Transverse colon (tissue), 4 donors: ENCODE results near the gene ZDHHC5. TPM values are rescaled to one million over a fixed set of nuclear protein-coding genes. Genes with fewer than 3 reads are reported as not detected.
A peak's percentile ranks its signal among the peaks of the same experiment; 100 is the strongest.
"Not testable (repeated sequence)": the region's sequence is repeated elsewhere in the genome, so short reads cannot be mapped to it uniquely, and the experiment has no call there.

Experiments
- DNase-seq: peaks from one replicate; pipeline ENCODE4 v3.0.0-alpha.2; 2019
- H3K27ac ChIP-seq, 4 donors: fragments of 200-600 bp; sonication (generic); 2 replicates each; pipeline ENCODE4 v1.5.1; 2016 to 2018; ENCODE audit warnings: inconsistent platforms in 4 of 4
- H3K27me3 ChIP-seq: fragments of 200-600 bp; sonication (generic); 2 replicates; pipeline ENCODE4 v1.5.1; 2017; ENCODE audit warnings: inconsistent platforms
- H3K36me3 ChIP-seq, 4 donors: fragments of 200-600 bp; sonication (generic); 2 replicates each; pipeline ENCODE4 v1.5.1; 2017 to 2019; ENCODE audit warnings: inconsistent platforms in 4 of 4
- H3K4me1 ChIP-seq, 4 donors: fragments of 200-600 bp; sonication (generic); 2 replicates each; pipeline ENCODE4 v1.5.1; 2017 to 2020; ENCODE audit warnings: inconsistent platforms in 4 of 4
- H3K4me3 ChIP-seq, 4 donors: fragments of 200-600 bp; sonication (generic); 1 replicate in 1 of 4; 2 replicates in 3 of 4; pipeline versions ENCODE4 v1.5.1 to v1.6.1; 2017 to 2019; ENCODE audit warnings: inconsistent platforms in 4 of 4
- H3K9me3 ChIP-seq, 2 donors: fragments of 200-600 bp; sonication (generic); 2 replicates each; pipeline ENCODE4 v1.5.1; 2017 to 2019; ENCODE audit warnings: inconsistent platforms in 2 of 2
- CTCF ChIP-seq, 5 experiments: fragments of 200-600 bp in 3 of 5; fragments of 450-650 bp in 2 of 5; sonication (generic) in 3 of 5; IDR thresholded peaks; 1 replicate in 2 of 5; 2 replicates in 3 of 5; pipeline ENCODE4 v1.5.1; 2016 to 2017; ENCODE audit warnings: antibody characterized with exemption in 5 of 5, inconsistent platforms in 3 of 5, mild to moderate bottlenecking in 2 of 5, moderate library complexity in 1 of 5
- EP300 ChIP-seq: sonication (generic); formaldehyde crosslinking; IDR thresholded peaks from one replicate; pipeline ENCODE4 v1.6.1; 2017; ENCODE audit warnings: antibody characterized with exemption, low read depth
- POLR2A ChIP-seq: fragments of 450-650 bp; IDR thresholded peaks from one replicate; pipeline ENCODE4 v1.6.1; 2016; ENCODE audit warnings: antibody characterized with exemption, mild to moderate bottlenecking, moderate library complexity
- POLR2AphosphoS5 ChIP-seq, 3 donors: sonication (generic); formaldehyde crosslinking; IDR thresholded peaks; one replicate each; pipeline ENCODE4 v1.6.1; 2016; ENCODE audit warnings: antibody characterized with exemption in 3 of 3
- WGBS, 2 donors: methylation state at CpG; one replicate each; pipeline ENCODE4 v1.1.5; 2018; ENCODE audit warnings: low coverage in 1 of 2; 5-methylcytosine and 5-hydroxymethylcytosine counted together
- in situ Hi-C, 4 donors: fragments of 200-750 bp; cut with MboI; loops; one replicate each; pipeline versions ENCODE4 v1.15.0 to v1.15.1; 2017; ENCODE audit warnings: low sequenced_read_pairs in 3 of 4, low pct_ligation_motif_present in 1 of 4, low pct_unique_long_range_greater_than_20kb in 1 of 4
- intact Hi-C: fragments of 100-400 bp; cut with DNase I; formaldehyde crosslinking; loops from one replicate; pipeline ENCODE4 v1.15.1; 2023; ENCODE audit warnings: low total_unique reads
- total RNA-seq, 4 donors: library from RNA; depleted of rRNA; stranded (reverse); fragments of >200 nt; gene quantifications; one replicate each; pipeline ENCODE4 v1.1.0, GENCODE V29; 2016

The ZDHHC5 gene
- total RNA-seq, 4 donors from 2014 or later = 38.4 to 63.2 (median 57.6) TPM

- Histone ChIP-seq H3K36me3 (no peaks in the 10 kb centered on the region), H3K4me1 (peaks cover 3 to 40% (median 4%) of the 10 kb centered on the region in 4 donors), H3K4me3 (no peak overlapping the region), H3K9me3 (no peaks in the 10 kb centered on the region), H3K27ac (no peak overlapping the region), H3K27me3 (peaks cover 43% of the 10 kb centered on the region)
- in situ Hi-C loops = no loop called here
- DNase-seq = no peak
- 83 to 95% methylated on average over 4 to 7 of the region's 7 CpGs for WGBS, 2 donors
- intact Hi-C loops = no loop called here
- no peak for TF ChIP-seq POLR2AphosphoS5 (IDR thresholded peaks at IDR 0.05)
- TF ChIP-seq POLR2A = no peak
- no peak for TF ChIP-seq CTCF (IDR thresholded peaks at IDR 0.05)
- TF ChIP-seq EP300 = no peak
Observed at GRCh38 chr11:57651408-57651807, 16.5 kb upstream of the ZDHHC5 start.

- H3K36me3 ChIP-seq, DNase-seq, H3K9me3 ChIP-seq, intact Hi-C loops, H3K27ac ChIP-seq, in situ Hi-C loops, H3K4me3 ChIP-seq: not testable (repeated sequence)
- 80 to 82% methylated on average over 6 to 14 of the region's 14 CpGs for WGBS, 2 donors
- Histone ChIP-seq H3K4me1 (peaks cover 3 to 39% (median 11%) of the 10 kb centered on the region in 4 donors), H3K27me3 (peaks cover 35% of the 10 kb centered on the region)
Observed at GRCh38 chr11:57652230-57652629, 15.7 kb upstream of the ZDHHC5 start.

GRCh38 chr11:57652662-57653061 is 15.3 kb upstream of the ZDHHC5 start:
- DNase-seq = no peak
- intact Hi-C loops (no loop called here), in situ Hi-C loops (no loop called here)
- 64 to 86% methylated on average over 3 of the region's 3 CpGs for WGBS, 2 donors
- Histone ChIP-seq H3K27ac (peak overlapping the region in 2 of 4 donors; percentile 16 to 17), H3K36me3 (no peaks in the 10 kb centered on the region), H3K4me1 (peaks cover 0 to 34% (median 11%) of the 10 kb centered on the region in 4 donors), H3K27me3 (peaks cover 30% of the 10 kb centered on the region), H3K9me3 (no peaks in the 10 kb centered on the region), H3K4me3 (no peak overlapping the region)
- no peak for TF ChIP-seq POLR2A
- no peak for TF ChIP-seq POLR2AphosphoS5 (IDR thresholded peaks at IDR 0.05)
- TF ChIP-seq CTCF (IDR thresholded peaks at IDR 0.05) = no peak
- no peak for TF ChIP-seq EP300

- TF ChIP-seq EP300 (no peak), CTCF (IDR thresholded peaks at IDR 0.05) (no peak), POLR2AphosphoS5 (IDR thresholded peaks at IDR 0.05) (no peak), POLR2A (no peak)
- no peak overlapping the region for H3K4me3 ChIP-seq
- no peak for DNase-seq
- peak overlapping the region in 2 of 4 donors; percentile 16 to 17 for H3K27ac ChIP-seq
- no peaks in the 10 kb centered on the region for H3K36me3 ChIP-seq
- H3K9me3 ChIP-seq = no peaks in the 10 kb centered on the region
- H3K27me3 ChIP-seq = peaks cover 25% of the 10 kb centered on the region
- 31 to 72% methylated on average over 2 to 3 of the region's 3 CpGs for WGBS, 2 donors
- H3K4me1 ChIP-seq = peaks cover 1 to 31% (median 12%) of the 10 kb centered on the region in 4 donors
- in situ Hi-C loops (no loop called here), intact Hi-C loops (no loop called here)
Observed at GRCh38 chr11:57653163-57653562, 14.8 kb upstream of the ZDHHC5 start.

GRCh38 chr11:57656885-57657193 is 11.1 kb upstream of the ZDHHC5 start:
- in situ Hi-C loops = no loop called here
- intact Hi-C loops = no loop called here
- H3K27me3 ChIP-seq = no peaks in the 10 kb centered on the region
- peak overlapping the region; percentile 37 to 61 (median 48) for H3K4me3 ChIP-seq
- no peak for DNase-seq
- H3K36me3 ChIP-seq = peaks cover 0 to 20% (median 6%) of the 10 kb centered on the region in 4 donors
- peak overlapping the region; percentile 82 to 93 (median 90) for H3K27ac ChIP-seq
- H3K4me1 ChIP-seq = peaks cover 8 to 20% (median 16%) of the 10 kb centered on the region in 4 donors
- WGBS, 2 donors = 7 to 9% methylated on average over 5 of the region's 5 CpGs
- TF ChIP-seq EP300 (no peak), POLR2AphosphoS5 (IDR thresholded peaks at IDR 0.05) (no peak), POLR2A (no peak), CTCF (IDR thresholded peaks at IDR 0.05) (no peak)
- no peaks in the 10 kb centered on the region for H3K9me3 ChIP-seq
